Measurements from ENCODE around the gene KLHL40. TPM values are rescaled to one million over a fixed set of nuclear protein-coding genes. Genes with fewer than 3 reads are reported as not detected.

KLHL40 gene
- total and polyA plus RNA-seq, 10 of the 15 experiments (the other 5 are each of a cell fraction or from before 2014, with no cell fraction given), result not detected

DNA sequence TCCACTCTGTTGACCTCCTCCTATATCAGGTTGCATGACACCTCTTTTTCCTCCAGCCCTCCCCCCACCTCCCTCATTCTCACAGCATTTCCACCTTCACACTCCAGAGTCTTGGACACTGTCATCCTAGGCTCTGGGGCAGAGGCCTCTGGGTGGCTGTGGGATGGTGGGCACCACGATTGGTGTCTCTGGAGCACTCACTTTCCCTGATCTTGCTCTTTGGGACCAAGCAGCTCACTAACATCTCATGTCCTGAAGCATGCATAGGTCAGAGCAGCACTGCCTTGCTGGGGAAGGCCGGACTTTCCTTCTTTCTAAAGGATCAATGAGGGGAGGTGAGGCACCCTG, 16.9 kb upstream of the KLHL40 start:
- no peaks in the 10 kb centered on the region; the same call in 2 of the 3 replicates for H3K9me3 ChIP-seq (replicated peaks; ENCODE audit: control insufficient read depth, insufficient read depth, low read length)
- no peaks in the 10 kb centered on the region for H3K27me3 ChIP-seq (replicated peaks in 1 of 2; ENCODE audit: control insufficient read depth in 2 of 2, insufficient read depth in 2 of 2, low read length in 1 of 2)
- no TSS peak for BruUV-seq (replicated peaks)
- POLR2A ChIA-PET, result no interaction called here
- SMC1A ChIA-PET (ENCODE audit: uncharacterized antibody, unreplicated experiment), result no interaction called here
- WGBS (ENCODE audit: insufficient coverage, insufficient replicate concordance, low lambda C conversion rate, missing lambda C conversion rate), result 0% methylated on average over 2 of the region's 2 CpGs
- H3K79me2 ChIP-seq (ENCODE audit: control insufficient read depth, insufficient read depth, low read length), result no peaks in the 10 kb centered on the region
- CTCF ChIA-PET, result no interaction called here
- peaks cover 7% of the 10 kb centered on the region for H3K4me1 ChIP-seq (ENCODE audit: control insufficient read depth, insufficient read depth, low read length)
- DNase-seq (ENCODE audit: low read depth, low spot score) (no peak), ATAC-seq (no peak), FAIRE-seq (no peak)
- no peak overlapping the region for H2AFZ ChIP-seq (ENCODE audit: control insufficient read depth, low read depth, low read length)
- no peak overlapping the region for H3K4me2 ChIP-seq (ENCODE audit: control insufficient read depth, insufficient read depth)
- in situ Hi-C loops (cut with MboI) (no loop called here), intact Hi-C loops (cut with micrococcal nuclease; ENCODE audit: unreplicated experiment) (no loop called here)
- no peak overlapping the region for H3K4me3 ChIP-seq
- H4K20me1 ChIP-seq (ENCODE audit: control insufficient read depth, insufficient read depth), result no peaks in the 10 kb centered on the region
- RAD21 ChIA-PET (ENCODE audit: unreplicated experiment), result no interaction called here
- H3K9ac ChIP-seq (ENCODE audit: control insufficient read depth, insufficient read depth, low read length), result no peak overlapping the region
- H3K36me3 ChIP-seq (ENCODE audit: control insufficient read depth in 2 of 2, insufficient read depth in 2 of 2, low read length in 1 of 2), result no peaks in the 10 kb centered on the region
- H3K27ac ChIP-seq (ENCODE audit: control insufficient read depth, insufficient read depth), result no peak overlapping the region
- TF ChIP-seq, protein P1, sequence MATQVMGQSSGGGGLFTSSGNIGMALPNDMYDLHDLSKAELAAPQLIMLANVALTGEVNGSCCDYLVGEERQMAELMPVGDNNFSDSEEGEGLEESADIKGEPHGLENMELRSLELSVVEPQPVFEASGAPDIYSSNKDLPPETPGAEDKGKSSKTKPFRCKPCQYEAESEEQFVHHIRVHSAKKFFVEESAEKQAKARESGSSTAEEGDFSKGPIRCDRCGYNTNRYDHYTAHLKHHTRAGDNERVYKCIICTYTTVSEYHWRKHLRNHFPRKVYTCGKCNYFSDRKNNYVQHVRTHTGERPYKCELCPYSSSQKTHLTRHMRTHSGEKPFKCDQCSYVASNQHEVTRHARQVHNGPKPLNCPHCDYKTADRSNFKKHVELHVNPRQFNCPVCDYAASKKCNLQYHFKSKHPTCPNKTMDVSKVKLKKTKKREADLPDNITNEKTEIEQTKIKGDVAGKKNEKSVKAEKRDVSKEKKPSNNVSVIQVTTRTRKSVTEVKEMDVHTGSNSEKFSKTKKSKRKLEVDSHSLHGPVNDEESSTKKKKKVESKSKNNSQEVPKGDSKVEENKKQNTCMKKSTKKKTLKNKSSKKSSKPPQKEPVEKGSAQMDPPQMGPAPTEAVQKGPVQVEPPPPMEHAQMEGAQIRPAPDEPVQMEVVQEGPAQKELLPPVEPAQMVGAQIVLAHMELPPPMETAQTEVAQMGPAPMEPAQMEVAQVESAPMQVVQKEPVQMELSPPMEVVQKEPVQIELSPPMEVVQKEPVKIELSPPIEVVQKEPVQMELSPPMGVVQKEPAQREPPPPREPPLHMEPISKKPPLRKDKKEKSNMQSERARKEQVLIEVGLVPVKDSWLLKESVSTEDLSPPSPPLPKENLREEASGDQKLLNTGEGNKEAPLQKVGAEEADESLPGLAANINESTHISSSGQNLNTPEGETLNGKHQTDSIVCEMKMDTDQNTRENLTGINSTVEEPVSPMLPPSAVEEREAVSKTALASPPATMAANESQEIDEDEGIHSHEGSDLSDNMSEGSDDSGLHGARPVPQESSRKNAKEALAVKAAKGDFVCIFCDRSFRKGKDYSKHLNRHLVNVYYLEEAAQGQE (IDR thresholded peaks at IDR 0.05; ENCODE audit: low read depth, low read length), result no peak
- TF ChIP-seq EP300 (IDR thresholded peaks at IDR 0.05; ENCODE audit: borderline replicate concordance in 1 of 2, control insufficient read depth in 1 of 2, low read depth in 2 of 2, low read length in 2 of 2), result no peak
- TF ChIP-seq, protein P2, sequence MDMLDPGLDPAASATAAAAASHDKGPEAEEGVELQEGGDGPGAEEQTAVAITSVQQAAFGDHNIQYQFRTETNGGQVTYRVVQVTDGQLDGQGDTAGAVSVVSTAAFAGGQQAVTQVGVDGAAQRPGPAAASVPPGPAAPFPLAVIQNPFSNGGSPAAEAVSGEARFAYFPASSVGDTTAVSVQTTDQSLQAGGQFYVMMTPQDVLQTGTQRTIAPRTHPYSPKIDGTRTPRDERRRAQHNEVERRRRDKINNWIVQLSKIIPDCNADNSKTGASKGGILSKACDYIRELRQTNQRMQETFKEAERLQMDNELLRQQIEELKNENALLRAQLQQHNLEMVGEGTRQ (IDR thresholded peaks at IDR 0.05; ENCODE audit: borderline replicate concordance, low read depth, low read length), result no peak
- no peak for TF ChIP-seq CHD1 (IDR thresholded peaks at IDR 0.05; ENCODE audit: low read depth, low read length)
- no peak for TF ChIP-seq HDAC6 (IDR thresholded peaks at IDR 0.05; ENCODE audit: unreplicated experiment)
- TF ChIP-seq, protein P3, sequence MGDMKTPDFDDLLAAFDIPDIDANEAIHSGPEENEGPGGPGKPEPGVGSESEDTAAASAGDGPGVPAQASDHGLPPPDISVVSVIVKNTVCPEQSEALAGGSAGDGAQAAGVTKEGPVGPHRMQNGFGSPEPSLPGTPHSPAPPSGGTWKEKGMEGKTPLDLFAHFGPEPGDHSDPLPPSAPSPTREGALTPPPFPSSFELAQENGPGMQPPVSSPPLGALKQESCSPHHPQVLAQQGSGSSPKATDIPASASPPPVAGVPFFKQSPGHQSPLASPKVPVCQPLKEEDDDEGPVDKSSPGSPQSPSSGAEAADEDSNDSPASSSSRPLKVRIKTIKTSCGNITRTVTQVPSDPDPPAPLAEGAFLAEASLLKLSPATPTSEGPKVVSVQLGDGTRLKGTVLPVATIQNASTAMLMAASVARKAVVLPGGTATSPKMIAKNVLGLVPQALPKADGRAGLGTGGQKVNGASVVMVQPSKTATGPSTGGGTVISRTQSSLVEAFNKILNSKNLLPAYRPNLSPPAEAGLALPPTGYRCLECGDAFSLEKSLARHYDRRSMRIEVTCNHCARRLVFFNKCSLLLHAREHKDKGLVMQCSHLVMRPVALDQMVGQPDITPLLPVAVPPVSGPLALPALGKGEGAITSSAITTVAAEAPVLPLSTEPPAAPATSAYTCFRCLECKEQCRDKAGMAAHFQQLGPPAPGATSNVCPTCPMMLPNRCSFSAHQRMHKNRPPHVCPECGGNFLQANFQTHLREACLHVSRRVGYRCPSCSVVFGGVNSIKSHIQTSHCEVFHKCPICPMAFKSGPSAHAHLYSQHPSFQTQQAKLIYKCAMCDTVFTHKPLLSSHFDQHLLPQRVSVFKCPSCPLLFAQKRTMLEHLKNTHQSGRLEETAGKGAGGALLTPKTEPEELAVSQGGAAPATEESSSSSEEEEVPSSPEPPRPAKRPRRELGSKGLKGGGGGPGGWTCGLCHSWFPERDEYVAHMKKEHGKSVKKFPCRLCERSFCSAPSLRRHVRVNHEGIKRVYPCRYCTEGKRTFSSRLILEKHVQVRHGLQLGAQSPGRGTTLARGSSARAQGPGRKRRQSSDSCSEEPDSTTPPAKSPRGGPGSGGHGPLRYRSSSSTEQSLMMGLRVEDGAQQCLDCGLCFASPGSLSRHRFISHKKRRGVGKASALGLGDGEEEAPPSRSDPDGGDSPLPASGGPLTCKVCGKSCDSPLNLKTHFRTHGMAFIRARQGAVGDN (IDR thresholded peaks at IDR 0.05), result no peak
- TF ChIP-seq, protein P4, sequence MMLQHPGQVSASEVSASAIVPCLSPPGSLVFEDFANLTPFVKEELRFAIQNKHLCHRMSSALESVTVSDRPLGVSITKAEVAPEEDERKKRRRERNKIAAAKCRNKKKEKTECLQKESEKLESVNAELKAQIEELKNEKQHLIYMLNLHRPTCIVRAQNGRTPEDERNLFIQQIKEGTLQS (IDR thresholded peaks at IDR 0.05; ENCODE audit: borderline replicate concordance, extremely low read depth, low read depth, low read length), result no peak
- TF ChIP-seq, protein P5, sequence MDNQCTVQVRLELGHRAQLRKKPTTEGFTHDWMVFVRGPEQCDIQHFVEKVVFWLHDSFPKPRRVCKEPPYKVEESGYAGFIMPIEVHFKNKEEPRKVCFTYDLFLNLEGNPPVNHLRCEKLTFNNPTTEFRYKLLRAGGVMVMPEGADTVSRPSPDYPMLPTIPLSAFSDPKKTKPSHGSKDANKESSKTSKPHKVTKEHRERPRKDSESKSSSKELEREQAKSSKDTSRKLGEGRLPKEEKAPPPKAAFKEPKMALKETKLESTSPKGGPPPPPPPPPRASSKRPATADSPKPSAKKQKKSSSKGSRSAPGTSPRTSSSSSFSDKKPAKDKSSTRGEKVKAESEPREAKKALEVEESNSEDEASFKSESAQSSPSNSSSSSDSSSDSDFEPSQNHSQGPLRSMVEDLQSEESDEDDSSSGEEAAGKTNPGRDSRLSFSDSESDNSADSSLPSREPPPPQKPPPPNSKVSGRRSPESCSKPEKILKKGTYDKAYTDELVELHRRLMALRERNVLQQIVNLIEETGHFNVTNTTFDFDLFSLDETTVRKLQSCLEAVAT (IDR thresholded peaks at IDR 0.05), result no peak
- TF ChIP-seq JUND (IDR thresholded peaks at IDR 0.05; ENCODE audit: low read depth, low read length), result no peak
- TF ChIP-seq RUNX3 (IDR thresholded peaks at IDR 0.05; ENCODE audit: low read length), result no peak
- no peak for TF ChIP-seq SIN3A (IDR thresholded peaks at IDR 0.05; ENCODE audit: low read depth, low read length)
- TF ChIP-seq YY1 (IDR thresholded peaks at IDR 0.05; ENCODE audit: low read depth, low read length), result no peak
- TF ChIP-seq BRCA1 (IDR thresholded peaks at IDR 0.05; ENCODE audit: low read depth, low read length), result no peak
- TF ChIP-seq SUPT20H (IDR thresholded peaks at IDR 0.05; ENCODE audit: borderline replicate concordance, control insufficient read depth, low read depth, low read length), result no peak
